Astrocyte (in vitro differentiated cells and primary cell): ENCODE results near the gene USP22. TPM values are rescaled to one million over a fixed set of nuclear protein-coding genes. Genes with fewer than 3 reads are reported as not detected.

Experiments used
- DNase-seq: peaks from one replicate; pipeline ENCODE4 v3.0.0-alpha.2; 2010; ENCODE audit warnings: low read depth
- FAIRE-seq: peaks from 2 replicates; lab custom pipeline; 2011; peaks lifted over from hg19 to GRCh38; lab: Jason Lieb, UNC
- H2AFZ ChIP-seq: 2 replicates; pipeline ENCODE4 v1.6.0; 2012; ENCODE audit warnings: low read depth, low read length, inconsistent platforms
- H3K27ac ChIP-seq: 2 replicates; pipeline ENCODE4 v1.5.1; 2011; ENCODE audit warnings: low read depth, low read length, inconsistent platforms
- H3K27me3 ChIP-seq: 2 replicates; pipeline ENCODE4 v1.6.0; 2011; ENCODE audit warnings: low read length, inconsistent platforms; ENCODE audit not compliant: insufficient read depth
- H3K36me3 ChIP-seq: 2 replicates; pipeline ENCODE4 v1.5.1; 2011; ENCODE audit warnings: low read length, inconsistent platforms; ENCODE audit not compliant: insufficient read depth
- H3K4me1 ChIP-seq: 2 replicates; pipeline ENCODE4 v1.5.1; 2011; ENCODE audit warnings: low read length, inconsistent platforms; ENCODE audit not compliant: insufficient read depth
- H3K4me2 ChIP-seq: 2 replicates; pipeline ENCODE4 v1.6.0; 2012; ENCODE audit warnings: low read length, inconsistent platforms
- H3K4me3 ChIP-seq: 2 replicates; pipeline ENCODE4 v1.5.1; 2011; ENCODE audit warnings: low read depth, mild to moderate bottlenecking, low read length, inconsistent platforms; ENCODE audit not compliant: insufficient read depth
- H3K79me2 ChIP-seq: 2 replicates; pipeline ENCODE4 v1.6.0; 2012; ENCODE audit warnings: mild to moderate bottlenecking, low read length, inconsistent platforms; ENCODE audit not compliant: insufficient read depth
- H3K9ac ChIP-seq: 2 replicates; pipeline ENCODE4 v1.6.0; 2012; ENCODE audit warnings: mild to moderate bottlenecking, low read length, inconsistent platforms
- H3K9me3 ChIP-seq: 2 replicates; pipeline ENCODE4 v1.5.1; 2012; ENCODE audit warnings: low read depth, mild to moderate bottlenecking, low read length, inconsistent platforms; ENCODE audit not compliant: insufficient read depth
- H4K20me1 ChIP-seq: 2 replicates; pipeline ENCODE4 v1.6.0; 2012; ENCODE audit warnings: low read length, inconsistent platforms; ENCODE audit not compliant: insufficient read depth
- H3K27ac Mint-ChIP-seq: one replicate; pipeline ENCODE4 v1.8.0; 2021; ENCODE audit warnings: mild to moderate bottlenecking, mixed read lengths; ENCODE audit not compliant: unreplicated experiment
- H3K27me3 Mint-ChIP-seq: one replicate; pipeline ENCODE4 v1.8.0; 2021; ENCODE audit warnings: low read depth, mixed read lengths; ENCODE audit not compliant: unreplicated experiment
- H3K36me3 Mint-ChIP-seq: one replicate; pipeline ENCODE4 v1.8.0; 2021; ENCODE audit warnings: low read depth, mixed read lengths; ENCODE audit not compliant: unreplicated experiment
- H3K4me1 Mint-ChIP-seq: one replicate; pipeline ENCODE4 v1.8.0; 2021; ENCODE audit warnings: low read depth, mixed read lengths; ENCODE audit not compliant: unreplicated experiment
- H3K4me3 Mint-ChIP-seq: one replicate; pipeline ENCODE4 v1.8.0; 2021; ENCODE audit warnings: mild to moderate bottlenecking, moderate library complexity, mixed read lengths; ENCODE audit not compliant: unreplicated experiment
- H3K9me3 Mint-ChIP-seq: one replicate; pipeline ENCODE4 v1.8.0; 2021; ENCODE audit warnings: mild to moderate bottlenecking, mixed read lengths; ENCODE audit not compliant: unreplicated experiment
- CTCF ChIP-seq: IDR thresholded peaks from 2 replicates; pipeline ENCODE4 v1.5.1; 2011; ENCODE audit warnings: low read depth, mild to moderate bottlenecking, inconsistent platforms, low read length, moderate library complexity; ENCODE audit not compliant: insufficient read depth
- EZH2 ChIP-seq: IDR thresholded peaks from 2 replicates; pipeline ENCODE4 v1.6.1; 2012; ENCODE audit warnings: mild to moderate bottlenecking, low read length, inconsistent platforms; ENCODE audit not compliant: insufficient read depth
- total RNA-seq: library from RNA; stranded (reverse); gene quantifications from 2 replicates; pipeline ENCODE4 v1.2.1, GENCODE V29; 2021

USP22 gene
- total RNA-seq, 1 donor from 2014 or later = 266 TPM

GRCh38 chr17:20997711-20998570 is 44.9 kb downstream of the USP22 start:
- Histone ChIP-seq H3K36me3 (peaks cover 25% of the 10 kb centered on the region), H3K4me2 (no peak overlapping the region), H3K9ac (no peak overlapping the region), H4K20me1 (peaks cover 61% of the 10 kb centered on the region), H3K27ac (no peak overlapping the region), H3K4me1 (peaks cover 12% of the 10 kb centered on the region), H3K4me3 (no peak overlapping the region), H3K9me3 (peaks cover 2% of the 10 kb centered on the region), H3K79me2 (peaks cover 41% of the 10 kb centered on the region), H2AFZ (no peak overlapping the region), H3K27me3 (no peaks in the 10 kb centered on the region)
- H3K27ac Mint-ChIP-seq = peak overlapping the region; percentile 84
- H3K4me3 Mint-ChIP-seq = peak overlapping the region; percentile 20
- H3K4me1 Mint-ChIP-seq = peaks cover 23% of the 10 kb centered on the region
- H3K9me3 Mint-ChIP-seq = no peaks in the 10 kb centered on the region
- FAIRE-seq (no peak), DNase-seq (no peak)
- TF ChIP-seq EZH2 (no peak), CTCF (no peak)
- H3K36me3 Mint-ChIP-seq = peaks cover 29% of the 10 kb centered on the region
- H3K27me3 Mint-ChIP-seq = no peaks in the 10 kb centered on the region

- Histone ChIP-seq H3K4me3 (no peak overlapping the region), H3K79me2 (peaks cover 31% of the 10 kb centered on the region), H4K20me1 (peaks cover 52% of the 10 kb centered on the region), H3K27me3 (no peaks in the 10 kb centered on the region), H3K4me2 (no peak overlapping the region), H3K9me3 (peaks cover 2% of the 10 kb centered on the region), H3K9ac (no peak overlapping the region), H2AFZ (no peak overlapping the region), H3K27ac (no peak overlapping the region), H3K4me1 (peaks cover 13% of the 10 kb centered on the region), H3K36me3 (peaks cover 17% of the 10 kb centered on the region)
- TF ChIP-seq EZH2 = no peak
- TF ChIP-seq CTCF = no peak
- Mint-ChIP-seq H3K4me3 (no peak overlapping the region), H3K9me3 (no peaks in the 10 kb centered on the region), H3K4me1 (peaks cover 23% of the 10 kb centered on the region), H3K36me3 (peaks cover 23% of the 10 kb centered on the region), H3K27ac (no peak overlapping the region), H3K27me3 (no peaks in the 10 kb centered on the region)
- FAIRE-seq (no peak), DNase-seq (no peak)
Measured at GRCh38 chr17:20996724-20997615, 45.8 kb downstream of the USP22 start.
